ENCODE results near the gene NEDD4.

NEDD4 gene

DNA sequence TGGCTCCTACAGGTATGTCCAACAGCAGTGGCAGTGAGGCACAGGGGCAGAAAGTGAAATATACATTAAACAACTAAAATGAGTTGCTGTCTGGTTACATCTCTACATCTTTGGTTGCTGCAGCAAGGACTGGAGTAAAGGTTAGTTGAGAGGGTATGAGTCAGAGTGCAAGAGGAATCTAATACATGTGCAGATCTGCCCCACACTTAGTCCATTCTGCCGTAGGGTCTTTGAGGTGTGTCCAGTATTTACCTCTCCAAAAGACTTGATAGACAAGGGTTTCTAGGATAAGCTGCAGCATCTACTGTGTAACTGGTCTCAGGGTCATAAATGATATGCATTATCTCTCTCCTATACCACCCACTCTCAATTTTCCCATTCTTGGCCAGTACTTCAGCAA lies 6.2 kb upstream of the NEDD4 start:
- ATAC-seq (ENCODE audit: low read depth) (peak; percentile 93), DNase-seq (ENCODE audit: low spot score) (peak; percentile 82)
- TF ChIP-seq, protein P1, sequence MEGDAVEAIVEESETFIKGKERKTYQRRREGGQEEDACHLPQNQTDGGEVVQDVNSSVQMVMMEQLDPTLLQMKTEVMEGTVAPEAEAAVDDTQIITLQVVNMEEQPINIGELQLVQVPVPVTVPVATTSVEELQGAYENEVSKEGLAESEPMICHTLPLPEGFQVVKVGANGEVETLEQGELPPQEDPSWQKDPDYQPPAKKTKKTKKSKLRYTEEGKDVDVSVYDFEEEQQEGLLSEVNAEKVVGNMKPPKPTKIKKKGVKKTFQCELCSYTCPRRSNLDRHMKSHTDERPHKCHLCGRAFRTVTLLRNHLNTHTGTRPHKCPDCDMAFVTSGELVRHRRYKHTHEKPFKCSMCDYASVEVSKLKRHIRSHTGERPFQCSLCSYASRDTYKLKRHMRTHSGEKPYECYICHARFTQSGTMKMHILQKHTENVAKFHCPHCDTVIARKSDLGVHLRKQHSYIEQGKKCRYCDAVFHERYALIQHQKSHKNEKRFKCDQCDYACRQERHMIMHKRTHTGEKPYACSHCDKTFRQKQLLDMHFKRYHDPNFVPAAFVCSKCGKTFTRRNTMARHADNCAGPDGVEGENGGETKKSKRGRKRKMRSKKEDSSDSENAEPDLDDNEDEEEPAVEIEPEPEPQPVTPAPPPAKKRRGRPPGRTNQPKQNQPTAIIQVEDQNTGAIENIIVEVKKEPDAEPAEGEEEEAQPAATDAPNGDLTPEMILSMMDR (IDR thresholded peaks at IDR 0.05; ENCODE audit: poor library complexity, severe bottlenecking), result no peak
- Histone ChIP-seq H3K36me3 (ENCODE audit: low read depth) (0 out of 2 replicates have a peak, but pooled peaks cover 2% of the 10 kb centered on the region), H3K27ac (ENCODE audit: poor library complexity, severe bottlenecking) (peak overlapping the region; percentile 82), H3K4me1 (ENCODE audit: insufficient read depth, poor library complexity, severe bottlenecking) (peaks cover 55% of the 10 kb centered on the region), H3K27me3 (ENCODE audit: insufficient read depth, poor library complexity, severe bottlenecking) (no peaks in the 10 kb centered on the region), H3K4me3 (ENCODE audit: severe bottlenecking) (no peak overlapping the region), H3K9me3 (ENCODE audit: severe bottlenecking) (no peaks in the 10 kb centered on the region)

DNA sequence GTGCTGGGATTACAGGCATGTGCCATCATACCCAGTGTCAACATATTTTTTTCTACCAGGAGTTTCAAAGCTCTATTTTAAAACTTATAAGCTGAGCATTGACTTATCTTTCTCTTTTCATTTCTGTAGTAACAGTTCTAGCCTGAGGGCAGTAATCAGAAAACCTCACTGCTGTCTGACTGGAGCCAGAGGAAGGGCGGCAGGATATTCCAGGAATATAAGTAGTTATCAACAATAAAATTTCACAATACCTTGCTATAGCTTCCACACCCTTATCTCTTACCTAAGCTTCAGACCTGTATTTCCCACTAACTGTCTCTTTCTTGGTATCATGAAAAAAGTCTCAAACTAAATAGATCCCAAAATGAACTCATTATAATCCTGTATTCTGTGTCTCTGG lies 5.1 kb upstream of the NEDD4 start:
- TF ChIP-seq, protein P1 (IDR thresholded peaks at IDR 0.05; ENCODE audit: poor library complexity, severe bottlenecking), result no peak
- Histone ChIP-seq H3K36me3 (ENCODE audit: low read depth) (0 out of 2 replicates have a peak, but pooled peaks cover 3% of the 10 kb centered on the region), H3K4me1 (ENCODE audit: insufficient read depth, poor library complexity, severe bottlenecking) (peaks cover 57% of the 10 kb centered on the region), H3K9me3 (ENCODE audit: severe bottlenecking) (no peaks in the 10 kb centered on the region), H3K27ac (ENCODE audit: poor library complexity, severe bottlenecking) (peak overlapping the region; percentile 82), H3K4me3 (ENCODE audit: severe bottlenecking) (no peak overlapping the region), H3K27me3 (ENCODE audit: insufficient read depth, poor library complexity, severe bottlenecking) (no peaks in the 10 kb centered on the region)
- DNase-seq (ENCODE audit: low spot score) (no peak), ATAC-seq (ENCODE audit: low read depth) (peak; percentile 47)

DNA sequence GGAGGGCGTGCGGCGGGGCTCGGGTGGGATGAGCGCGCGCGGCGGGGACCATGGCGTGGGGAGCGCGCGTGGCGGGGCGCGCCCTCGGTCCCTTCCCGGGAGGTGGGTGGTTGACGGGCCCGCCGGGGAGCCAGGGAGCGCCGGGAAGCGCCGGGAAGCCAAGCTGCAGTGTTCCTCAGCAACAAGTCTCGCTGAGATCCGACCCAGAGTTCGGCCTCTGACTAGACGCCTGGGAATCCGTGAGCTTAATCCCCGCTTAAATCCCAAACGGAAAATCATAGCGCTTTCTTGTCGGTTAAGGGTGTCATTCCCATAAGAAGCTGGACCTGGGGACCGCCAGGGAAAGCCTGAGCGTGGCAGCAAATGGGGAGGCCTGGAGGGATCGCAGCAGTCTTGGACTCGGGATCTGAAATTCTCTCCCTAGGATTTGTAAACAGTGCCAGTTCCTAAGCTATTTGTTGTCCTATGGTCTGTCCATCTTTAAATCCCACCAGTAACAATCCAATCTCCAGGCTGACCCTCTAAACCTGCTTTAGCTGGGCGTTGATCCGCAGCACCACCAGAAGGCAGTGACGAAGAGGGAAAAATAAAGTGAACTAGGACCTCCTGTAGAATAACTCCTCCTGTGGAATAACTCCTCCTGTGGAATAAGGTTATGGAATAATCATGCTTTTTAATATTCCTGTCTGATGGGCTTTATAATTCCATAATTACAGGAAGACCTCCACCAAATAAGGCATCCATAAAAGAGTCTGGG lies 570 bp upstream of the NEDD4 start:
- peak overlapping the region; percentile 84 for H3K27ac ChIP-seq (ENCODE audit: poor library complexity, severe bottlenecking)
- peak overlapping the region; percentile 78 for H3K4me3 ChIP-seq (ENCODE audit: severe bottlenecking)
- H3K4me1 ChIP-seq (ENCODE audit: insufficient read depth, poor library complexity, severe bottlenecking), result peaks cover 33% of the 10 kb centered on the region
- ATAC-seq (ENCODE audit: low read depth) (peak; percentile 39), DNase-seq (ENCODE audit: low spot score) (peak; percentile 83)
- 0 out of 2 replicates have a peak, but pooled peaks cover 3% of the 10 kb centered on the region for H3K36me3 ChIP-seq (ENCODE audit: low read depth)
- TF ChIP-seq, protein P1 (IDR thresholded peaks at IDR 0.05; ENCODE audit: poor library complexity, severe bottlenecking), result peak; percentile 80
- no peaks in the 10 kb centered on the region for H3K27me3 ChIP-seq (ENCODE audit: insufficient read depth, poor library complexity, severe bottlenecking)
- H3K9me3 ChIP-seq (ENCODE audit: severe bottlenecking), result no peaks in the 10 kb centered on the region

DNA sequence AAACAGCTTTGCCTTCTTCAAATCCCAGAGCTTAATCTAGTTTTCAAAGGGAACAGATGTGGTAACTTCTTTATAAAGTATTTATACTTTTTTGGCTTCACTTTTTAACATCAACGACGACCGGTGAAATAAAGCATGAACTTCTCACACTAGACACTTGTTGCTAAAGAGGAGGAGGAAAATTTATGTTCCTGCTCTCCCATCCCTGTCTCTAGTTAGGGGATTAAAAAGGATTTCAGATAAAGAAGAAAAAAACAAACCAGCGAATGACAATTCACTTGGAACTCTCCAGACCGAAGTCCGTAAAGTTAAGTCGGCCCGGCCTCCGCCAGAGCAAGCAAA lies 672 bp downstream of the NEDD4 start:
- 0 out of 2 replicates have a peak, but pooled peaks cover 8% of the 10 kb centered on the region for H3K36me3 ChIP-seq (ENCODE audit: low read depth)
- DNase-seq (ENCODE audit: low spot score) (no peak), ATAC-seq (ENCODE audit: low read depth) (no peak)
- H3K27me3 ChIP-seq (ENCODE audit: insufficient read depth, poor library complexity, severe bottlenecking), result no peaks in the 10 kb centered on the region
- no peaks in the 10 kb centered on the region for H3K9me3 ChIP-seq (ENCODE audit: severe bottlenecking)
- TF ChIP-seq, protein P1 (IDR thresholded peaks at IDR 0.05; ENCODE audit: poor library complexity, severe bottlenecking), result no peak
- peak overlapping the region; percentile 78 for H3K4me3 ChIP-seq (ENCODE audit: severe bottlenecking)
- H3K4me1 ChIP-seq (ENCODE audit: insufficient read depth, poor library complexity, severe bottlenecking), result peaks cover 21% of the 10 kb centered on the region
- H3K27ac ChIP-seq (ENCODE audit: poor library complexity, severe bottlenecking), result peak overlapping the region; percentile 84

Data from RWPE2 (cell line).